GM15510 (cell line): ENCODE measurements around the gene HIRA.

Source experiments
- POLR2A ChIP-seq: IDR thresholded peaks from 3 replicates; pipeline ENCODE4 v1.6.1; 2011; ENCODE audit warnings: borderline replicate concordance; ENCODE audit not compliant: insufficient read length; ENCODE audit errors: extremely low read depth

The HIRA gene

GRCh38 chr22:19431649-19432132, at the start of gene HIRA:
TSS of gene HIRA (minus strand) at chr22:19431733. CDS start at chr22:19431476, 257 bp downstream.
- TF ChIP-seq POLR2A, result peak; percentile 57

- no peak for TF ChIP-seq POLR2A
Measured at GRCh38 chr22:19480789-19481188, 49.3 kb upstream of the HIRA start.

GRCh38 chr22:19480173-19480568, 48.6 kb upstream of the HIRA start:
- no peak for TF ChIP-seq POLR2A

GRCh38 chr22:19479355-19480172, 48.0 kb upstream of the HIRA start, which contains the start of gene CDC45:
TSS of gene CDC45 (plus strand) at chr22:19479920. CDS start at chr22:19479969, 49 bp downstream.
- peak; percentile 71 for TF ChIP-seq POLR2A

- TF ChIP-seq POLR2A, result peak; percentile 64
Measured at GRCh38 chr22:19478901-19479354, 47.4 kb upstream of the HIRA start, which contains the start of gene UFD1. TSS of gene UFD1 (minus strand) at chr22:19479193. CDS start at chr22:19479085, 108 bp downstream.

DNA sequence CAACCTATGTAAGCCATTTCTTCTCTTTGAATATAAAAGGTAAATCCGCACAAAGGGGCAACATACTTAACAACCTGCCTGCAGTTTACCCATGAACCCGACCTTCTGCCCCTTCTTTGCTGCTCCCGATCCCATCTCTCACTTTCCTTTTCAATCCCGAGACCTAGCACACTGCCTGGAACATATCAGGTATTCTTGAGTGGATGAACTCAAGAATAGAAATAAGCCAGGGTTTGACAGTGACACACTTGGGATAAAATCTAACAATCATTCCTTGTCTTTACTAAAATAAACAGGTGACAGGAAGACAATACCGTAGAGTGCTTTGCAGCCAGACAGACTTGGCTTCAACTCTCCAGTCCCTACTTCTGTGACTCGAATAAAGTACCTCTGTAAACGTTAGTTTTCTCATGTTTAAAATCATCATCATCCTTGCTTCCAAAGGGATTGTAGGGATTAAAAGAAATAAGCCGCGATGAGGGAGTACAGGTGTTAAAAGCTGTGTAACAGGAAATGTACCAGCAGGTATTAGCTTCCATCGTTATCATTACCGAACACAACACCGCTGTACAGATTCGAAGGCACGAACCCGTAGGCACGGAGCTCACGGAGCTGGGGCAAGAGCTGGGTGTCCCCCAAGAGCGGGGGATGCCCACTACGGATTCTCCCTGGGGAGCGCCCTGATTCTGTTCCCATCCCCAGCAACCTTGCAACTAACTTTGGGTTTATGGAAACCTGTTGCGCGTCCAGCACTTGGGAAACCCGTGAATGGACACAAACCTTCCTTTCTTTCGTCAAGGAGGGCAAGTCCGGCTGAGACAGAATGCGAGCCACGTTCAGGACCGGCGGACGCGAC, 46.7 kb upstream of the HIRA start:
- TF ChIP-seq POLR2A, result no peak

DNA sequence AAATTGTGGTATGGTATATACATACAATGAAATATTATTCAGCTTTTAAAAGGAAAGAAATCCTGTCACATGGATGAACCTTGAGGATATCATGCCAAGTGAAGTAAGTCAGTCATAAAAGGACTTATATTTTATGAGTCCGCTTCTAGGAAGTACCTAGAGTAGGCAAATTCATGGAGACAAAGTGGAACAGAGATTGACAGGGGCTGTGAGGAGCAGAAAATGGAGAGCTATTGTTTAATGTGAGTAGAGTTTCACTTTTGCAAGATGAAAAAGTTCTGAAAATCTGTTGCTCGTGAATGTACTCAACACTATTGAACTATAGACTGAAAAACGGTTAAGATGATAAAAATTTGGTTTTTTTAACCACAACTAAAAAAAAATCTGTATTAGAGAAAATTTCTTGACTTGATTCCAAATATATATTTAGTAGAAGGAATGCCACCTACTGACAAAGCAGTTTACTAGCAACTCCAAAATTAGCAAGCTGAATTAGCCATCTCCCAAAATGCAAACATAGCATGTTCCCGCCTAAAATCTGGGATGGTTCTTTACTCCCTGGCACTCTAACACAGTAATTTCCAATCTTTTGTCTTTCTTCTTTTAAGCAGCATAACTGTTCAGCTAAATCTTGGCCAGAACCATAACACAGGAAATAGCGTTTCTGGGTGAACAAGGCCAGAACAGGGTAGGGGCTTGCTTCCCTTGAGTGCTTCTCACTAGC, 46.0 kb upstream of the HIRA start:
- no peak for TF ChIP-seq POLR2A

GRCh38 chr22:19476023-19476422, 44.5 kb upstream of the HIRA start:
- no peak for TF ChIP-seq POLR2A

DNA sequence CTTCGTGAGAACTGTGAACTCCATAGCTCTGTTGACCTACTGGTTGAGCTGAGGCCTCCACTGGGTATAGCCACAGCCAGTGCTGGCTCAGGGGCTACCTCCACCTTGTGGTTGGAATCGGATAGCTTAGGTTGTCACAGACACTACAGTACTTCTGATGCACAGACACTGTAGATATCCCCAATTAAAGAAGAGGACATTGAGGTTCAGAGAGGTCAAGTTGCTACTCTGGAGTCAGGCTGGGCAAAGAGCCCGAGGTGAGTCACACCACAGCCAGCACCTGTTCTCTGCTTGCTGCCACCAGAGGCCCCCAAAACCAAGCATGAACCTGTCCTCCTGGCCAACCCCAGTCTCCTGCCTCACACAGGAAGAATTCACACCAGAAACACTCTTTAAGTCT, 42.0 kb upstream of the HIRA start:
- no peak for TF ChIP-seq POLR2A

GRCh38 chr22:19472233-19472632, 40.7 kb upstream of the HIRA start:
- TF ChIP-seq POLR2A, result no peak

- no peak for TF ChIP-seq POLR2A
Measured at GRCh38 chr22:19471572-19471971, 40.0 kb upstream of the HIRA start.

GRCh38 chr22:19470010-19470409, 38.5 kb upstream of the HIRA start:
- no peak for TF ChIP-seq POLR2A

GRCh38 chr22:19469421-19469820, 37.9 kb upstream of the HIRA start:
- no peak for TF ChIP-seq POLR2A

GRCh38 chr22:19467912-19468311, 36.4 kb upstream of the HIRA start:
- TF ChIP-seq POLR2A, result no peak
